ENCODE results near the gene C6orf132.

Gene C6orf132

GRCh38 chr6:42084889-42085288, 57.5 kb downstream of the C6orf132 start:
- no peak for DNase-seq (ENCODE audit: low read depth)
- peak; percentile 27 for TF ChIP-seq CTCF (IDR thresholded peaks at IDR 0.05; ENCODE audit: control insufficient read depth, insufficient read depth, low read depth, low read length, missing control alignments)
- H3K4me3 ChIP-seq (ENCODE audit: control insufficient read depth, low read depth, low read length), result no peak overlapping the region

GRCh38 chr6:42083530-42083929, 58.9 kb downstream of the C6orf132 start:
- no peak for DNase-seq (ENCODE audit: low read depth)
- no peak overlapping the region for H3K4me3 ChIP-seq (ENCODE audit: control insufficient read depth, low read depth, low read length)
- no peak for TF ChIP-seq CTCF (IDR thresholded peaks at IDR 0.05; ENCODE audit: control insufficient read depth, insufficient read depth, low read depth, low read length, missing control alignments)

- TF ChIP-seq CTCF (IDR thresholded peaks at IDR 0.05; ENCODE audit: control insufficient read depth, insufficient read depth, low read depth, low read length, missing control alignments), result no peak
- H3K4me3 ChIP-seq (ENCODE audit: control insufficient read depth, low read depth, low read length), result no peak overlapping the region
- no peak for DNase-seq (ENCODE audit: low read depth)
These were observed 62.4 kb downstream of the C6orf132 start for GRCh38 chr6:42079941-42080464.

GRCh38 chr6:42078386-42078785, 64.0 kb downstream of the C6orf132 start:
- DNase-seq (ENCODE audit: low read depth), result no peak
- H3K4me3 ChIP-seq (ENCODE audit: control insufficient read depth, low read depth, low read length), result no peak overlapping the region
- no peak for TF ChIP-seq CTCF (IDR thresholded peaks at IDR 0.05; ENCODE audit: control insufficient read depth, insufficient read depth, low read depth, low read length, missing control alignments)

- no peak overlapping the region for H3K4me3 ChIP-seq (ENCODE audit: control insufficient read depth, low read depth, low read length)
- peak; percentile 90 for TF ChIP-seq CTCF (IDR thresholded peaks at IDR 0.05; ENCODE audit: control insufficient read depth, insufficient read depth, low read depth, low read length, missing control alignments)
- peak; percentile 23 for DNase-seq (ENCODE audit: low read depth)
These were observed 67.1 kb downstream of the C6orf132 start for GRCh38 chr6:42075159-42075838.

GRCh38 chr6:42073287-42073686, 69.1 kb downstream of the C6orf132 start:
- no peak overlapping the region for H3K4me3 ChIP-seq (ENCODE audit: control insufficient read depth, low read depth, low read length)
- TF ChIP-seq CTCF (IDR thresholded peaks at IDR 0.05; ENCODE audit: control insufficient read depth, insufficient read depth, low read depth, low read length, missing control alignments), result no peak
- DNase-seq (ENCODE audit: low read depth), result no peak
